Suppressor macrophage treated with lipopolysaccharide for 1 hour (primary cell): ENCODE data around the gene TRAFD1.

Experiments used
- DNase-seq, 3 donors: peaks; one replicate each; pipeline ENCODE4 v3.0.0-alpha.2; 2020 to 2022

Gene TRAFD1

GRCh38 chr12:112115259-112116045 lies 9.9 kb upstream of the TRAFD1 start:
- DNase-seq, result no peak

GRCh38 chr12:112116232-112117060 lies 8.9 kb upstream of the TRAFD1 start:
- peak; percentile 57 to 75 (median 69) for DNase-seq

- DNase-seq, result no peak
These were observed 7.7 kb upstream of the TRAFD1 start for GRCh38 chr12:112117685-112118084.

- peak; percentile 33 to 50 (median 48) for DNase-seq
These were observed 3.4 kb upstream of the TRAFD1 start for GRCh38 chr12:112121780-112122565.

- no peak for DNase-seq
These were observed 2.3 kb upstream of the TRAFD1 start for GRCh38 chr12:112122823-112123690.

GRCh38 chr12:112124918-112125249 lies 476 bp upstream of the TRAFD1 start:
- DNase-seq, result no peak

GRCh38 chr12:112126000-112126438 lies 659 bp downstream of the TRAFD1 start:
- peak in 2 of 3 donors; percentile 31 to 37 for DNase-seq

- DNase-seq, result peak; percentile 37 to 71 (median 47)
These were observed 1.6 kb downstream of the TRAFD1 start for GRCh38 chr12:112126911-112127310.

- DNase-seq, result peak; percentile 70 to 95 (median 85)
These were observed 5.2 kb downstream of the TRAFD1 start for GRCh38 chr12:112130441-112130998.

- no peak for DNase-seq
These were observed 6.3 kb downstream of the TRAFD1 start for GRCh38 chr12:112131686-112132085.

GRCh38 chr12:112133418-112133817 lies 8.1 kb downstream of the TRAFD1 start:
- peak in 1 of 3 donors; percentile 14 for DNase-seq

GRCh38 chr12:112134731-112135130 lies 9.4 kb downstream of the TRAFD1 start:
- DNase-seq, result no peak

GRCh38 chr12:112140728-112141127 lies 15.4 kb downstream of the TRAFD1 start:
- peak; percentile 54 to 72 (median 72) for DNase-seq

- no peak for DNase-seq
These were observed 20.8 kb downstream of the TRAFD1 start for GRCh38 chr12:112146123-112146522.

GRCh38 chr12:112148031-112148513 lies 22.7 kb downstream of the TRAFD1 start:
- DNase-seq, result no peak

- peak in 2 of 3 donors; percentile 28 to 37 for DNase-seq
These were observed 24.2 kb downstream of the TRAFD1 start for GRCh38 chr12:112149596-112149995.

GRCh38 chr12:112151766-112152541 lies 26.6 kb downstream of the TRAFD1 start:
- peak in 1 of 3 donors; percentile 15 for DNase-seq

GRCh38 chr12:112153181-112153892 lies 28.0 kb downstream of the TRAFD1 start:
- DNase-seq, result no peak

- DNase-seq, result no peak
These were observed 28.5 kb downstream of the TRAFD1 start for GRCh38 chr12:112153893-112154219.
